ENCODE results near the gene ADAMTS2.
"Not testable (repeated sequence)": the region's sequence is repeated elsewhere in the genome, so short reads cannot be mapped to it uniquely, and the experiment has no call there.

Gene ADAMTS2

GRCh38 chr5:179218943-179219330 lies 126.3 kb downstream of the ADAMTS2 start:
- no peak overlapping the region for H3K4me3 ChIP-seq
- no peaks in the 10 kb centered on the region for H3K9me3 ChIP-seq (ENCODE audit: low read depth, low read length)
- no peak overlapping the region for H3K27ac ChIP-seq
- H3K36me3 ChIP-seq (ENCODE audit: insufficient read depth, low read length) = no peaks in the 10 kb centered on the region
- TF ChIP-seq FOXP2 (optimal IDR thresholded peaks at IDR 0.05; ENCODE audit: control extremely low read depth, extremely low read length, insufficient read depth) (no peak), EZH2 (IDR thresholded peaks at IDR 0.05) (no peak), POLR2AphosphoS5 (IDR thresholded peaks at IDR 0.05; ENCODE audit: borderline replicate concordance, low read depth, low read length) (no peak)
- DNase-seq (ENCODE audit: low read depth, low spot score) = no peak
- no peak overlapping the region for H3K9ac ChIP-seq (ENCODE audit: insufficient read length)

GRCh38 chr5:179217956-179218942 lies 127.0 kb downstream of the ADAMTS2 start:
- no peaks in the 10 kb centered on the region for H3K9me3 ChIP-seq (ENCODE audit: low read depth, low read length)
- H3K36me3 ChIP-seq (ENCODE audit: insufficient read depth, low read length) = no peaks in the 10 kb centered on the region
- no peak overlapping the region for H3K4me3 ChIP-seq
- no peak for DNase-seq (ENCODE audit: low read depth, low spot score)
- H3K9ac ChIP-seq (ENCODE audit: insufficient read length) = no peak overlapping the region
- no peak overlapping the region for H3K27ac ChIP-seq
- no peak for TF ChIP-seq POLR2AphosphoS5 (IDR thresholded peaks at IDR 0.05; ENCODE audit: borderline replicate concordance, low read depth, low read length)
- no peak for TF ChIP-seq FOXP2 (optimal IDR thresholded peaks at IDR 0.05; ENCODE audit: control extremely low read depth, extremely low read length, insufficient read depth)

GRCh38 chr5:179217356-179217755 lies 127.9 kb downstream of the ADAMTS2 start:
- no peak overlapping the region for H3K9ac ChIP-seq (ENCODE audit: insufficient read length)
- H3K27ac ChIP-seq = no peak overlapping the region
- DNase-seq (ENCODE audit: low read depth, low spot score) = no peak
- no peaks in the 10 kb centered on the region for H3K36me3 ChIP-seq (ENCODE audit: insufficient read depth, low read length)
- TF ChIP-seq POLR2AphosphoS5 (IDR thresholded peaks at IDR 0.05; ENCODE audit: borderline replicate concordance, low read depth, low read length) (no peak), EZH2 (IDR thresholded peaks at IDR 0.05) (no peak), FOXP2 (optimal IDR thresholded peaks at IDR 0.05; ENCODE audit: control extremely low read depth, extremely low read length, insufficient read depth) (no peak)
- no peak overlapping the region for H3K4me3 ChIP-seq
- H3K9me3 ChIP-seq (ENCODE audit: low read depth, low read length) = no peaks in the 10 kb centered on the region

GRCh38 chr5:179216381-179216780 lies 128.9 kb downstream of the ADAMTS2 start:
- not testable (repeated sequence) for H3K4me3 ChIP-seq; H3K9me3 ChIP-seq (ENCODE audit: low read depth, low read length); DNase-seq (ENCODE audit: low read depth, low spot score); H3K36me3 ChIP-seq (ENCODE audit: insufficient read depth, low read length); H3K9ac ChIP-seq (ENCODE audit: insufficient read length); H3K27ac ChIP-seq

GRCh38 chr5:179215576-179215975 lies 129.7 kb downstream of the ADAMTS2 start:
- no peak for DNase-seq (ENCODE audit: low read depth, low spot score)
- TF ChIP-seq EZH2 (IDR thresholded peaks at IDR 0.05) = no peak
- no peak for TF ChIP-seq POLR2AphosphoS5 (IDR thresholded peaks at IDR 0.05; ENCODE audit: borderline replicate concordance, low read depth, low read length)
- no peak for TF ChIP-seq FOXP2 (optimal IDR thresholded peaks at IDR 0.05; ENCODE audit: control extremely low read depth, extremely low read length, insufficient read depth)
- Histone ChIP-seq H3K9ac (ENCODE audit: insufficient read length) (no peak overlapping the region), H3K27ac (no peak overlapping the region), H3K4me3 (no peak overlapping the region), H3K36me3 (ENCODE audit: insufficient read depth, low read length) (no peaks in the 10 kb centered on the region), H3K9me3 (ENCODE audit: low read depth, low read length) (no peaks in the 10 kb centered on the region)

GRCh38 chr5:179214678-179215077 lies 130.6 kb downstream of the ADAMTS2 start:
- TF ChIP-seq POLR2AphosphoS5 (IDR thresholded peaks at IDR 0.05; ENCODE audit: borderline replicate concordance, low read depth, low read length) = no peak
- no peak for TF ChIP-seq FOXP2 (optimal IDR thresholded peaks at IDR 0.05; ENCODE audit: control extremely low read depth, extremely low read length, insufficient read depth)
- no peak for TF ChIP-seq EZH2 (IDR thresholded peaks at IDR 0.05)

GRCh38 chr5:179212870-179213269 lies 132.4 kb downstream of the ADAMTS2 start:
- no peak overlapping the region for H3K4me3 ChIP-seq
- H3K9ac ChIP-seq (ENCODE audit: insufficient read length) = no peak overlapping the region
- DNase-seq (ENCODE audit: low read depth, low spot score) = no peak
- no peak overlapping the region for H3K27ac ChIP-seq
- TF ChIP-seq EZH2 (IDR thresholded peaks at IDR 0.05) (no peak), FOXP2 (optimal IDR thresholded peaks at IDR 0.05; ENCODE audit: control extremely low read depth, extremely low read length, insufficient read depth) (no peak), POLR2AphosphoS5 (IDR thresholded peaks at IDR 0.05; ENCODE audit: borderline replicate concordance, low read depth, low read length) (no peak)
- no peaks in the 10 kb centered on the region for H3K9me3 ChIP-seq (ENCODE audit: low read depth, low read length)
- H3K36me3 ChIP-seq (ENCODE audit: insufficient read depth, low read length) = no peaks in the 10 kb centered on the region

More at GRCh38 chr5:179214678-179215077, 130.6 kb downstream of the ADAMTS2 start:
- Histone ChIP-seq H3K9ac (ENCODE audit: insufficient read length) (no peak overlapping the region), H3K4me3 (no peak overlapping the region), H3K9me3 (ENCODE audit: low read depth, low read length) (no peaks in the 10 kb centered on the region), H3K36me3 (ENCODE audit: insufficient read depth, low read length) (no peaks in the 10 kb centered on the region), H3K27ac (no peak overlapping the region)
- no peak for DNase-seq (ENCODE audit: low read depth, low spot score)

- Histone ChIP-seq H3K27ac (no peak overlapping the region), H3K36me3 (ENCODE audit: insufficient read depth, low read length) (no peaks in the 10 kb centered on the region), H3K4me3 (no peak overlapping the region), H3K9ac (ENCODE audit: insufficient read length) (no peak overlapping the region), H3K9me3 (ENCODE audit: low read depth, low read length) (no peaks in the 10 kb centered on the region)
- DNase-seq (ENCODE audit: low read depth, low spot score) = no peak
- no peak for TF ChIP-seq EZH2 (IDR thresholded peaks at IDR 0.05)
- no peak for TF ChIP-seq FOXP2 (optimal IDR thresholded peaks at IDR 0.05; ENCODE audit: control extremely low read depth, extremely low read length, insufficient read depth)
- no peak for TF ChIP-seq POLR2AphosphoS5 (IDR thresholded peaks at IDR 0.05; ENCODE audit: borderline replicate concordance, low read depth, low read length)
Observed at GRCh38 chr5:179211631-179212030, 133.6 kb downstream of the ADAMTS2 start.
